RWPE2 (cell line): Measurements from ENCODE around the gene WNT4.
A peak's percentile ranks its signal among the peaks of the same experiment; 100 is the strongest.

Experiments used
- ATAC-seq: fragments of 200-7000 bp; cut with Tn5 transposase; 3 replicates; pipeline ENCODE4 v1.9.1; 2021; ENCODE audit warnings: low read depth
- DNase-seq: peaks from one replicate; pipeline ENCODE4 v3.0.0-alpha.2; 2020; ENCODE audit warnings: low spot score
- H3K27ac ChIP-seq: fragments of 450-650 bp; 2 replicates; pipeline ENCODE4 v1.5.1; 2017; ENCODE audit warnings: mild to moderate bottlenecking; ENCODE audit not compliant: poor library complexity, severe bottlenecking
- H3K27me3 ChIP-seq: fragments of 250-450 bp; sonication (Bioruptor Pico); 2 replicates; pipeline ENCODE4 v1.5.1; 2021; ENCODE audit warnings: mild to moderate bottlenecking, moderate library complexity; ENCODE audit not compliant: insufficient read depth, poor library complexity, severe bottlenecking
- H3K36me3 ChIP-seq: fragments of 250-450 bp; sonication (Bioruptor Pico); 2 replicates; pipeline ENCODE4 v1.5.1; 2020; ENCODE audit warnings: low read depth, mild to moderate bottlenecking, moderate library complexity
- H3K4me1 ChIP-seq: fragments of 250-450 bp; sonication (Bioruptor Pico); 2 replicates; pipeline ENCODE4 v1.5.1; 2021; ENCODE audit warnings: mild to moderate bottlenecking, moderate library complexity; ENCODE audit not compliant: insufficient read depth, poor library complexity, severe bottlenecking
- H3K4me3 ChIP-seq: fragments of 250-450 bp; sonication (Bioruptor Pico); 2 replicates; pipeline ENCODE4 v1.5.1; 2021; ENCODE audit warnings: mild to moderate bottlenecking, moderate library complexity; ENCODE audit not compliant: severe bottlenecking
- H3K9me3 ChIP-seq: fragments of 250-450 bp; sonication (Bioruptor Pico); 2 replicates; pipeline ENCODE4 v1.5.1; 2021; ENCODE audit warnings: mild to moderate bottlenecking, moderate library complexity; ENCODE audit not compliant: severe bottlenecking
- TF ChIP-seq, protein P1 (sequence below): fragments of 450-650 bp; IDR thresholded peaks from one replicate; pipeline ENCODE4 v1.5.1; 2017; ENCODE audit warnings: mild to moderate bottlenecking, moderate library complexity; ENCODE audit not compliant: poor library complexity, severe bottlenecking

WNT4 gene

DNA sequence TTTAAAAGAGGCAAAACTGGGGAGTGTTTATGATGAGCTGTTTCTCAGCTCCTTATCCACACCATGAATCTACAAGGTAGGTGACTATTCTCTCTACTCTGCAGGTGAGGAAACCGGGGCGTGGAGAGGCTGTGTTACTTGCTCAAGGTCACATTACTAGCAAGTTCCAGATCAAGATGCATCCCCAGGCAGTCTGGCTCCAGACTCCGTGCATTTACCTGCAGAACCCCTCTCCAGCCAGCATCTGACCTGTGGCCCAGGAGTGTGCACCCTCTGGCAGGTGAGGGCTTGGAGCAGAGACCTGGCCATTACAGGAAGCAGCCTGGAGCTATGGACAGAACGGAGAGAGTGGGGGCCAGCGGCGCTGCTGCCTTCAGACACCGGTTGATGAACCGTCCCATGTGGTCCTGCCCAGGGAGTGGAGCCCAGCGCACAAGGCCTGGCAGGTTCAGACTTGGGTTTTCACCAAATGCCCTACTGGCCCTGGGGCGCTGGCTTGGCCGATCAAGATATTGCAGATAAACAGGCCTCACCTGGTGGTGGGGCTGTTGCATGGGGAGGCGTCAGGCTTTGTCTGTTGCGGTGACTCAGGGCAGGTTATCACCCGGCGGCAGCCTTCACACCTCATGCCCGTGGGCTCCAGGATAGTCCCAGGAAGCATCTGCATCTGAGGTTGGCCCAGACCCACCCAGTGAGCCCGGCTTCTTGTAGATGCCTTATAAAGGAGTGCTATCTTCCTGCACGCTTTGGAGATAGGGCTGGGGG, 29.2 kb upstream of the WNT4 start:
- no peak for DNase-seq

DNA sequence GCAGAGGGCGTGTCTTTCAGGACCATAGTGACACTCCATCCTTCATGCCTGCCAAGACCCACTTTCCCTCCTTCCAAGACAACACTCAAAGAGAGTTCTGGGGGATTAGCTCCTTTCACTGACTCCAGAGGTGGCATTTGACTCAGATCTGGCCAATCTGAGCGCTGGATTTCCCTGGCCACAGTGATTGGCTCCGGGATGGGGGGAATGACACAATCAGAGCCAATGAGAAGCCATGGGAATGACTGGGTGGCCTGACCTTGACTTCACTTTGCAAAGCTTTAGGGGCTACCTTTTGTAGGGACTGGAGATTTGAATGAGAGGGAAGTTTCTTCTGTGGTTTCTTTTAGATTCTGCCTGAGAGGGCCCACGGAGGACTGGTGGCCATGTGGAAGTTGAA, 26.9 kb upstream of the WNT4 start:
- TF ChIP-seq, protein P1, sequence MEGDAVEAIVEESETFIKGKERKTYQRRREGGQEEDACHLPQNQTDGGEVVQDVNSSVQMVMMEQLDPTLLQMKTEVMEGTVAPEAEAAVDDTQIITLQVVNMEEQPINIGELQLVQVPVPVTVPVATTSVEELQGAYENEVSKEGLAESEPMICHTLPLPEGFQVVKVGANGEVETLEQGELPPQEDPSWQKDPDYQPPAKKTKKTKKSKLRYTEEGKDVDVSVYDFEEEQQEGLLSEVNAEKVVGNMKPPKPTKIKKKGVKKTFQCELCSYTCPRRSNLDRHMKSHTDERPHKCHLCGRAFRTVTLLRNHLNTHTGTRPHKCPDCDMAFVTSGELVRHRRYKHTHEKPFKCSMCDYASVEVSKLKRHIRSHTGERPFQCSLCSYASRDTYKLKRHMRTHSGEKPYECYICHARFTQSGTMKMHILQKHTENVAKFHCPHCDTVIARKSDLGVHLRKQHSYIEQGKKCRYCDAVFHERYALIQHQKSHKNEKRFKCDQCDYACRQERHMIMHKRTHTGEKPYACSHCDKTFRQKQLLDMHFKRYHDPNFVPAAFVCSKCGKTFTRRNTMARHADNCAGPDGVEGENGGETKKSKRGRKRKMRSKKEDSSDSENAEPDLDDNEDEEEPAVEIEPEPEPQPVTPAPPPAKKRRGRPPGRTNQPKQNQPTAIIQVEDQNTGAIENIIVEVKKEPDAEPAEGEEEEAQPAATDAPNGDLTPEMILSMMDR: no peak
- Histone ChIP-seq H3K27me3 (no peaks in the 10 kb centered on the region), H3K4me1 (no peaks in the 10 kb centered on the region), H3K4me3 (no peak overlapping the region), H3K9me3 (no peaks in the 10 kb centered on the region), H3K36me3 (no peaks in the 10 kb centered on the region), H3K27ac (no peak overlapping the region)
- ATAC-seq (no peak), DNase-seq (no peak)

More for the DNA sequence above, 29.2 kb upstream of the WNT4 start:
- TF ChIP-seq, protein P1: no peak
- Histone ChIP-seq H3K27ac (no peak overlapping the region), H3K9me3 (no peaks in the 10 kb centered on the region), H3K4me3 (no peak overlapping the region), H3K27me3 (no peaks in the 10 kb centered on the region), H3K36me3 (no peaks in the 10 kb centered on the region), H3K4me1 (no peaks in the 10 kb centered on the region)
- no peak for ATAC-seq

DNA sequence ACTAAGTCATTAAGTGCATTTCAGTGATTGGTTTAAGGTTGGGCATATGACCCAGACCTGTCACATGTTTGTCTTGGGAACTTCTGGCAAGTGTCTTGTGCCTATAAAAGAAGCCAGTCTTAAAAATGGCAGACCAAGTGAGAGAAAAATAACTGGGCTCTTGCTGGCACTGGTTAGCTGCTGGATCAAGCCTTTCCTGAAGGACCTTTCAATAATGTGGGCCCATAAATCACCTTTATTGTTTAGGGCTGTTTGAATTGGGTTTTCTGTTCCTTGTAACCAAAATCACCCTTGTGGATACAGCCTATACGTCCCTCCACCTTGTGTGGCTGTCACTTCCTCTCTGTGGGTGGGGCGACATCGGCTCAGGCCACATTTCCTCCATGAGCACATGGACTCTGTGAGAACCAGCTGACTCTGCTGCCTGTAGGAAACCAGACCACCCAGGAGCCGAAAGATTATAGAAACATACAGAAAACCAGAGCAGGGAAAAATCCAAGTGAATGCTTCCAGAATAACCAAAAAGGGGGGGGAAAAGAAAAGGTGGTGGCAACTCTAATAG, 25.6 kb upstream of the WNT4 start:
- Histone ChIP-seq H3K4me3 (no peak overlapping the region), H3K36me3 (no peaks in the 10 kb centered on the region), H3K4me1 (no peaks in the 10 kb centered on the region), H3K9me3 (no peaks in the 10 kb centered on the region), H3K27me3 (no peaks in the 10 kb centered on the region), H3K27ac (no peak overlapping the region)
- ATAC-seq: no peak
- no peak for DNase-seq
- TF ChIP-seq, protein P1: no peak

DNA sequence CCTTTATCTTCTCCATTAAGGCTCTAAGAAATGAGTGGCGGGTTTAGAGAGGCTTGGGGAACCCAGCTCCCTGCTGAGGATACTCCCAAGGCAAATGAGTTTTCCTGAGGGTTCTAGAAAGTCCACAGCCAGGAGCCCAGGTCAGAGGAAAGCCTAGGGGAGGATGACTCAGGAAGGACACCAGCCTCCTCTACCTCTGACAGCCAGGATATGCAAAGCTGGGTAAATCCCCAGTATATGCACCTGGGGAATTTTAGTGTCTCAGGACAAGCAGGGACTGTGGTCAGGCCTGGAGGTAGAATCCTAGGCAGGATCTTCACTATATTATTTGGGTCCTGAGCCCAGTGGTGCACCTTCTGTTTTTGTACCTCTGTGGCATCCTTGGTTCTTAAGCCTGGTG, 23.5 kb upstream of the WNT4 start:
- DNase-seq (no peak), ATAC-seq (peak; percentile 40; the same call in 1 of the 3 replicates)
- TF ChIP-seq, protein P1: no peak
- Histone ChIP-seq H3K27ac (no peak overlapping the region), H3K27me3 (no peaks in the 10 kb centered on the region), H3K4me3 (no peak overlapping the region), H3K4me1 (no peaks in the 10 kb centered on the region), H3K36me3 (no peaks in the 10 kb centered on the region), H3K9me3 (no peaks in the 10 kb centered on the region)
